Stimulated activated CD8-positive, alpha-beta memory T cell treated with anti-CD3 and anti-CD28 coated beads, Interleukin-15, amount 100 ng/mL, for 4 hours (primary cell): Measurements from ENCODE around the gene SLC12A8.
A peak's percentile ranks its signal among the peaks of the same experiment; 100 is the strongest.

Experiments used
- DNase-seq, 2 donors: peaks; one replicate each; pipeline ENCODE4 v3.0.0-alpha.2; 2020; ENCODE audit warnings: low read depth in 2 of 2

Gene SLC12A8

GRCh38 chr3:125073390-125073905 is 139.1 kb downstream of the SLC12A8 start:
- DNase-seq = no peak

DNA sequence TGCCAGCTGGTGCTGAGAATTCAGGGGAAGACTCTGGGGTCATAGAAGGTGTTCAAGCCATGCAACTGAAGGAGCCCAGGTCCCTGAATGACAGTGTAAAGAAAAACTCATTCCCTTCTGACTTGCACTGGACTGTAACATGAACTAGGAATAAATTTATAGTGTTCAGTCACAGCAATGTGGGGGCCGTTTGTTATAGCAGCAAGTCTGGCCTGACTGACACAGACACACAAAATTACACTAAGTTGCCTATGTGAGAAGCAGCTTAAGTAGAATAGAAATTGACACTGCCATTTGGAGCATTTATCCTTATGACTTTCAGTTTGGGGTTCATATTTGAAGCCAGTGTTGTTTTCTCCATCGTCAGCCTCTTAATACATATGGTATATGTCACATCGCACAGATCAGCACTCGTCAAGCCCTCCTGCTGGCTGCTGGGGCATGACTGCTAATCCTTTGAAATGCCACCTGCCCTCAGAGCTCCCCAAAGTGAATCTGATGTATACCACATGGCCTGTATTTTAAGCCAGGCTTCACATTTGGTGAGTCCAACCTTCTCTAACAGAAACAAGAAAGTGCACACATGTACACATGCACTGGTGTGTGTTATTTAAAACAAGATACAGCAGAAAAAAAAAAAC is 139.7 kb downstream of the SLC12A8 start:
- no peak for DNase-seq

GRCh38 chr3:125072301-125072700 is 140.2 kb downstream of the SLC12A8 start:
- DNase-seq = no peak

DNA sequence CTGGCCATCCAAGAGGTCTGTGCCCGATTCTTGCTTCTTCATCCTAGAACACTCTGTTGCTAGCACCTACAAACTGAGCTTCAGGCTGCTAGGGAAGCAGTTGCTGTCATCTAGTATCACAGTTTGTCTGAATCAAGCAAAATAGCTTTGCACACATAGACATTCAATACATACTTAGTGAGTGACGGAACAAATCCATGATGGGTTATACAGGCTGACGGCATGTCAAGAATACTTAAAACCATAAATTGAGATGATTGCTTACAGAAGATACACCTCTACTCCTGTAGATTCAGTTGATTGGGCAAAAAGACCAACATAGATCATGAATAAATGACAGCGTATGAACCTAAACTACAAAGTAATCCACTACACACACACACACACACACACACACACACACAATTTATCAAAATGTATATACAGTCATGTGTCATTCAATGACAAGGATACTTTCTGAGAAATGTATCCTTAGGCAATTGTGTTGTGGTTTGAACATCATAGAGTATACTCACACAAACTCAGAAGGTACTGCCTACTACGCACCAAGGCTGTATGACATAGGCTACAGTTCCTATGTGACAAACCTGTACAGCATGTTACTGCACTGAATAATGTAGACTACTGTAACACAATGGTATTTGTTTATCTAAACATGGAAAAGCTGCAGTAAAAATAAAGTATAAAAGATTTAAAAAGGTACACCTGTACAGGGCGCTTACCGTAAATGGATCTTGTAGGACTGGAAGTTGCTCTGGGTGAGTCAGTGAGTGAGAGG is 142.4 kb downstream of the SLC12A8 start:
- DNase-seq = no peak

- DNase-seq = no peak
Observed at GRCh38 chr3:125069452-125069851, 143.1 kb downstream of the SLC12A8 start.

DNA sequence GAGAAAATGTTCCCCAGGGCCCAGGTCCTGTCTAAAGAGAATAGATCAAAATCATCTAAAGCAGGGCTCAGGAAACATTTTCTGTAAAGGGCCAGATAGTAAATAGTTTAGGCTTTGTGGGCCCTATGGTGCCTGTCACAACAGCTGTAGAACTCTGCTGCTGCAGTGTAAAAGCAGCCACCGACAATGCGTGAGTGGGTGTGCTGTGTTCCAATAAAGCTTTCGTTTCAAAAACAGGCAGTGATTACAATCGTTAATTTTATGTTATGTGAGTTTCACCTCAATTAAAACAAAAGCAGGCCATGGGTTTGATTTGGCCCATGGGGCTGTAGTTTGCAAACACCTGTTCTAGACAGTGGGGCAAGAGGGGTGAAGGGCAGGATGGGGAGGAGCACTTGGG is 144.3 kb downstream of the SLC12A8 start:
- no peak for DNase-seq

GRCh38 chr3:125067225-125067624 is 145.3 kb downstream of the SLC12A8 start:
- no peak for DNase-seq

- no peak for DNase-seq
Observed at GRCh38 chr3:125062904-125063618, 149.5 kb downstream of the SLC12A8 start.

GRCh38 chr3:125061646-125062045 is 150.9 kb downstream of the SLC12A8 start:
- DNase-seq = no peak

DNA sequence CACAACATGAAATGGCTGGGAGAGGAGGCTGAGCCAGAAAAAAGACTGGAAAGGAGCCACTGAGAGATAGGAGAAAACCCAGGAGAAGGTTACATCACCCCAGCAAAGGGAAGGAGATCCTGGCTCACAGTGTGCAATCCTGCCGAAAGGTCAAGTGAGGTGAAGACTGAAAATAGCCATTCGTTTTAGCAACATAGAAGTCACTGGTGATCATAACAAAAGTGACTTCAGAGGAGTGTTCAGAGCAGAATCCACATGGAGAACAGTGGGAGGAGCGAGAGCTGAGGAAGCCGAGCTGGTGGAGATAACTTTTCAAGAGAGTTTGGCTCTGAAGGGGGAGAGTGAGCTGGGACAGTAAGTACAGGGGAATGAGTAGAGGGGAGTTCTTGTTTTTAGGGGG is 151.4 kb downstream of the SLC12A8 start:
- DNase-seq = no peak

DNA sequence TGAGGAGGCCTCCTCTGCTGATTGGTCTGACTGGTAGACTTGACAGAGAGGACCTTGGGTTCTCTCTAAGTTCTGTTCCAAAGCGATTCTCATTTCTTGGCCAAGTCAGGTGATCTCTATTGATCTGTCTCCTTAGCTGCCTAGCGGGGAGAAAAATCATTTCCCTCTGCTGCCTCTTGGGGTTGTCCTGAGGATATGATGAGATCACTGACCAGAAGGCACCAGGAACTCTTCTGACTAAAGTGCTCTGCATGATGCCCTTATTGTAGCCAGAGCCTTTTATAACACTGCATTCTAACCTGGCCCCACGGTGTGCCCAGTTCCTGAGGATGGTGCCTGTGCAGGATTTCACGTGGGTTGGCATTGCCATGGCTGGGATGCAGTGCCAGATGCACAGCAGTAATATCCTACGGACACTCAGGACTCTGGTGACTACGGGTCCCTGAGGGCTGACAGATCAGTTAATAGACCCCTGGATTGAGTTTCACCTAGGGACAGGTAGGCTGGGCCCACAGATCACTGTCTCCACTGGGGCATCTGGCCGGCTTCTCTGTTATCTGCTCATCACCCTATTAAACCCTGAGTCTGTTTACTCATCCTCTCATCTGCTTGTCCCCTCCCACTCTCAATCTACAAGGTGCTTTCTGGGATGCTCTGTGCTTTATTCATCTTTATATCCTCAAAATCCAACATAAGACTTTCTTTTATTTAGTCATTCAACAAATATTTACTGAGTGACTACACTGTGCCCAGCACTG is 152.9 kb downstream of the SLC12A8 start:
- DNase-seq = no peak

- no peak for DNase-seq
Observed at GRCh38 chr3:125058959-125059358, 153.6 kb downstream of the SLC12A8 start.

DNA sequence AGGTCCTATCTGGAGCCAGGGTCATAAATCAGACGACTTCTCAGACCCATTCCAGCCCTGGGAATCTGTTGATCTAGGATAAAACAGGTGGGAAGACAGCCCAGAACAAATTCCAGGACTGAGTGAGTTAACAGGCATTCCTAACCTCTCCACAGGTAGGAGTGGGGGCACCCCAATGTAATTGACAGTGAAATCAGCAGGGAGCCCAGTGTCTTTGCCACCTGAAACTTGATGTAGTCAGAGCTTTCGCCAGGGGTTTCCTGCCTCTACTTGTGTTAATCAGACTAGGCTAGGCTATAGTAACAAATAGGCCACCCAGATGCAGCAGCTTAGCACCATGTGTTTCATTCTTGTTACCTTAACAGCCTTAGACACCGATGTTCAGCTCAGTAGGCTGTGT is 154.0 kb downstream of the SLC12A8 start:
- no peak for DNase-seq

DNA sequence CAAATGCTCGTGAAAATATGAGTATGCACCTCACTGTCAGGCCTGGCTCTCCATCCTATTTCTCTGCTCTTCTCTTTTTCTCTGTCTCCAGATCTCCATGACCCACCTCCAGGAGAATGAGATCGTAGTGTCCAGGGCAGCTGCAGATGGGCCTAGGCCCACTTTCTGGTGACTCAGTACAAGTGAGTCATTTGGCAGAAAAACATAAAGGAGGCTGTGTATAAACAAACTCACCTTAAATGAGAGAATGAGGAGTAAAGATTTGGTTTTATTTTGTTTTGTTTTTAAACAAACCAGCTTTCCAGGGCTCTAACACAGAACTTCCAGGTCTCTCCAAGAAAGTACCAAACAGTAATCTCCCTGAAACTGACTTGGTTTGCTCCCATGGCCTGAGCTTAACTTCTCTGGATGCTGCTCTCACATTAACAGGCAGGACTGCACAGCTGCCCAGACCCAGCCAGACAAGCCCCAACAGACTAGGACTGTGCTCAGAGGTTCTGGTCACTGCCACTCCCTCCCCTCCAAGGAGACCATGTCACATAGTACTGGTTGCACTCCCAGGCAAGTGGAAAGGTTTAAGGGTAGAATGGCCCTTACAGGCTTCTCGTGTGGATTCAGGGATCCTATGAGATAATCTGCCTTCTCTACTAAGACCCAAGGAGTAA is 155.2 kb downstream of the SLC12A8 start:
- no peak for DNase-seq

DNA sequence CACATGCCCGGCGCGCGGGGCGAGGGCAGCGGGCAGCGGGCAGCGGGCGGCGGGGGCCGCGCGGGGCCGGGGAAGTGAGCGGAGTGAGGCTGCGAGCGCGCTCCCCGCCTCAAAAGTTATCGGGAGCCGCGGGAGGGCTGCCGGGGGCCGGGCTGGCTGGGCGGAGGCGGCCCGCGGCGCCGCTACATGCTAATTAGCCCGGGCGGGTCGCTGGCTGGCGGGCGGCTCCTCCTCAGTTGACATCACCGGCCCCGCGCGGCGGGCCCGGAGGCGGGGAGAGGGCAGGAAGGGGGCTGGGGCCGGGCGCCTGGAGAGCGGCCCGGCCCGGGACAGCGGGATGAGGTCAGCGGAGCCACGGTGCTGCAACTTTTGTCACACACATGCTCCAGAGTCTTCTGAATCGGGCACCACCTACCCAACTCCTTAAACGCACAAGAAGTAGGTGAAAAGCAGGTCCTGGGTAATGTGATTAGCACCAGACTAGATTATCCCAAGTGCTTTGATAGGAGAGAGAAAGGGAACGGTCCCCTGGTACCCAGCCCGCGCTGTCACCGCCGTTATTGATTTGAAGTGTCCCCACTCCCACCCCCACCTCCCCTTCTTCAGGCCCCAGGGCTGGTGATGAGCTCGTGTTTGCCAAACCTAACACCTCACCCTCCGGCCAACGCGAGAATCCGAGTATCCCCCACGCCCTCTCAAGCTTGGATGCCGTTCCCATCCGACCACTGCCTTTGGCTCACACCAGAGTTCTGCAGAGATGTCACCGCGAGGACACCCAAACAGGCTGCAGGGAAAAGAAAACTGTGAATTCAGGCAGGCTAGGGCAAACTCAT is 156.4 kb downstream of the SLC12A8 start, which contains the start of gene HEG1:
TSS of gene HEG1 (minus strand) at position 85 of the 833 bp plus-strand sequence. CDS start 107 bp downstream, outside the sequence.
- peak; percentile 63 to 70 for DNase-seq

GRCh38 chr3:125055331-125055912 is 157.1 kb downstream of the SLC12A8 start:
- DNase-seq = no peak

DNA sequence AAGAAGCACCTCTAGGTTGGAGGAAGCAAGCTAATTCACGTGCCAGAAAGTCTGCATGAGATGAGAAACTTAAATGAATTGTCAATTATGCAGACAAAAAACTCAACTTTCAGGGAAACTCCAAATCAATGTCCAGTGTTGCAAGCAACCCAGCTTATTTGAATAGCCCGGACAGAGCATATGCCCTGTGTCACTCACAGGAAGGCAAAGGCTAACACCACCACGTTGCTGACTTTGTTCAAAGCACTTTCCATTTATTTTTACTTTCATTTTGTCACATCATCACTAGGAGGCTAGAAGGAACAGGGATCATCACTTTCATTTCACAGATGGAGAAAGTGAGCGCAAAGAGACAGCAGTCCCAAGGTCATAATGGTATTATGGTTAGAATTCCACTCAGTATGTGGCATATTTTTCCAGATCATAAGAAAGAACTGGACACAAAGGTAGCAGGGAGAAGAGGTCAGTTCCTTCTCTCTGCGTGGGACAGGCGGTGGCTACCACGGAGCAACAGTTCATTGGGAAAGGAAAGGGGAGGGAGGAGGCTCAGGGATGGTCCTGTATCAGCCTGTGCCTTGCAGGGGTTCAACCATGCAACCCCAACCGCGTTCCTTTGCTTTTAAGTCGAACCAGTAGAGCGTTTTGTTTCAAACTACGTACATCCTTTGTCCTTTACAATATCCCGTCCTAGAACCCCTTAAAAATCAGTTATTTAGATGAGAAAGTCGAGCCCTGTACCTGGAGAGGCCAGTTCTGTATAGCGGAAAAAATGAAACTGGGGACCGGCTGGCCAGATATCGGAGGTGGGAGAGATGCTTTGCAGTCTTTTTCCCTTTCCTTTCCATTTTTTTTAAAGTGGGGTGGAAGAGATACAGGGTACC is 157.9 kb downstream of the SLC12A8 start:
- no peak for DNase-seq

GRCh38 chr3:125054062-125054448 is 158.5 kb downstream of the SLC12A8 start:
- DNase-seq = no peak

GRCh38 chr3:125053304-125053699 is 159.2 kb downstream of the SLC12A8 start:
- no peak for DNase-seq
